BJ (cell line): ENCODE data around the gene DPT. TPM values are rescaled to one million over a fixed set of nuclear protein-coding genes. Genes with fewer than 3 reads are reported as not detected.

Experiments
- CTCF ChIA-PET: fragments of 350-600 bp; formaldehyde crosslinking; extraction: SDS; loops from one replicate; lab custom pipeline; 2021; ENCODE audit warnings: antibody characterized with exemption, inconsistent platforms; lab: Yijun Ruan, JAX
- POLR2A ChIA-PET: fragments of 300-600 bp; sonication (Branson Sonifier 250); formaldehyde crosslinking; extraction: SDS; loops from one replicate; lab custom pipeline; 2021; ENCODE audit warnings: antibody characterized with exemption; lab: Charles Lee
- DNase-seq: peaks from one replicate; pipeline ENCODE4 v3.0.0-alpha.2; 2011; ENCODE audit warnings: low read depth
- H3K27me3 ChIP-seq: 2 replicates; pipeline ENCODE4 v1.6.0; 2011; ENCODE audit warnings: low read length; ENCODE audit not compliant: control insufficient read depth, insufficient read depth
- H3K36me3 ChIP-seq: 2 replicates; pipeline ENCODE4 v1.5.1; 2011; ENCODE audit warnings: low read length; ENCODE audit not compliant: control insufficient read depth, insufficient read depth
- H3K4me3 ChIP-seq: 2 replicates; pipeline ENCODE4 v1.5.1; 2011; ENCODE audit warnings: low read depth, mild to moderate bottlenecking, control low read depth, low read length
- polyA plus RNA-seq: library from polyadenylated mRNA; depleted of rRNA; stranded (reverse); fragments of >200 nt; gene quantifications from 2 replicates; pipeline ENCODE4 v1.2.3, GENCODE V29; 2011
- TF ChIP-seq, protein P1 (sequence below): IDR thresholded peaks from 2 replicates; pipeline ENCODE4 v1.5.1; 2011; ENCODE audit warnings: low read depth, mild to moderate bottlenecking, control low read depth, inconsistent platforms, low read length, moderate library complexity; ENCODE audit not compliant: insufficient read depth

DPT gene
- polyA plus RNA-seq, 1 experiment = 0.13 TPM

DNA sequence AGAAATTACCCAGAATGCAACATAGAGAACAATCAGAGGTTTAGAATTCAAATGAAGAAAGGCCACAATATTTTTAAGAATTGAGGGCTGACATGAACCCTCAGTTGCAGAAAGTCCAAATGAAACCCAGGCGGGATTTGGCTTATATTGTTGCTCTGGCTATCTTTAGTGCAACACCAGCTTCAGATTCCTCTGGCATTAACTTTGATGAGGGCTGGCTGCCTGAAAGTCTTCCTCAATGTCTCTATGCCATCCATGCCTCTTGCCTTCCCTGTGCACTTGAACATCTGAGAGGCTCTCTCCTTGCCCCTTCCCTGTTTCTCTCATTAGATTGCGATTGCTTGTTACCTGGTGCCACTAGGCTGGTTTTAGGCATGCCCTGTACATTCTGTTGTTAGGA, 31.2 kb upstream of the DPT start:
- POLR2A ChIA-PET = no interaction called here
- CTCF ChIA-PET = no interaction called here
- no peak for DNase-seq
- TF ChIP-seq, protein P1, sequence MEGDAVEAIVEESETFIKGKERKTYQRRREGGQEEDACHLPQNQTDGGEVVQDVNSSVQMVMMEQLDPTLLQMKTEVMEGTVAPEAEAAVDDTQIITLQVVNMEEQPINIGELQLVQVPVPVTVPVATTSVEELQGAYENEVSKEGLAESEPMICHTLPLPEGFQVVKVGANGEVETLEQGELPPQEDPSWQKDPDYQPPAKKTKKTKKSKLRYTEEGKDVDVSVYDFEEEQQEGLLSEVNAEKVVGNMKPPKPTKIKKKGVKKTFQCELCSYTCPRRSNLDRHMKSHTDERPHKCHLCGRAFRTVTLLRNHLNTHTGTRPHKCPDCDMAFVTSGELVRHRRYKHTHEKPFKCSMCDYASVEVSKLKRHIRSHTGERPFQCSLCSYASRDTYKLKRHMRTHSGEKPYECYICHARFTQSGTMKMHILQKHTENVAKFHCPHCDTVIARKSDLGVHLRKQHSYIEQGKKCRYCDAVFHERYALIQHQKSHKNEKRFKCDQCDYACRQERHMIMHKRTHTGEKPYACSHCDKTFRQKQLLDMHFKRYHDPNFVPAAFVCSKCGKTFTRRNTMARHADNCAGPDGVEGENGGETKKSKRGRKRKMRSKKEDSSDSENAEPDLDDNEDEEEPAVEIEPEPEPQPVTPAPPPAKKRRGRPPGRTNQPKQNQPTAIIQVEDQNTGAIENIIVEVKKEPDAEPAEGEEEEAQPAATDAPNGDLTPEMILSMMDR = no peak
- Histone ChIP-seq H3K36me3 (no peaks in the 10 kb centered on the region), H3K27me3 (no peaks in the 10 kb centered on the region), H3K4me3 (no peak overlapping the region)

DNA sequence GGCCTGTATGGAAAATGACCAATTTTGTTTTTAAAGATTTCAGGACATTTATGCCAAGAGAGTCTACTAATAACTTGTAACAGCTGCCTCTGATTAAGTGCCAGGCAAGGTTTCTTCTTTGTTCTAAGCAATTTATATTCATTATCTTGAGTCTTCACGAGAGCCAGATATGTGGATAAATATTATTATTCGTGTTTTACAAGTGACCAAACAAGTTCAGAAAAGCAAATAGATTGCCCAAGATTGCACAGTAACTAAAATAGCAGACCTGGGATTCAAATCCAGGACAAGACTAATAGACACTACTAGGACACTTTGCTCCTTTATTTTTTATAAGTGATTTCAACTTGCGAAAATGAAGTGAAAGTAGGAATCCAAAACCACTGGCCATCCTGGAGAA, 30.1 kb upstream of the DPT start:
- no peak for DNase-seq
- ChIA-PET CTCF (no interaction called here), POLR2A (no interaction called here)
- Histone ChIP-seq H3K27me3 (no peaks in the 10 kb centered on the region), H3K36me3 (no peaks in the 10 kb centered on the region), H3K4me3 (no peak overlapping the region)
- TF ChIP-seq, protein P1 = no peak

DNA sequence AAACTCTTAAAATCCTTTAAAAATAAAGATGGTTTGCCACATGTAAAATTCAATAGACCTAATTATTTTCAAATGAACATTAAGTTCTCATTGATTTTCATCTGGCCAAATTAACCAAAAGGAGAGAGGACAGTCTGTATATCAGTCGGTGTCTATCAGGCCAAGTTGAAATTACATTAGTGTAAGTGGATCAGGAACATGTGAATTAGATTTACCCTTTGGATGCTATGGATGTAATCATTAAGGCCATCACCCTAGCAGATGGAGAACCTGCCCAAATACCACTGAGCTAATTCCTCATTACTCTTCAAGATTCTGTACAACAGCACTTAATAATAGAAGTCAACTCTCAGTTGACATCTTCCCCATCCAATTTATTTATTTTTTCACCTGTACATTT, 29.5 kb upstream of the DPT start:
- Histone ChIP-seq H3K36me3 (no peaks in the 10 kb centered on the region), H3K27me3 (no peaks in the 10 kb centered on the region), H3K4me3 (no peak overlapping the region)
- CTCF ChIA-PET = no interaction called here
- POLR2A ChIA-PET = no interaction called here
- no peak for DNase-seq
- TF ChIP-seq, protein P1 = no peak

DNA sequence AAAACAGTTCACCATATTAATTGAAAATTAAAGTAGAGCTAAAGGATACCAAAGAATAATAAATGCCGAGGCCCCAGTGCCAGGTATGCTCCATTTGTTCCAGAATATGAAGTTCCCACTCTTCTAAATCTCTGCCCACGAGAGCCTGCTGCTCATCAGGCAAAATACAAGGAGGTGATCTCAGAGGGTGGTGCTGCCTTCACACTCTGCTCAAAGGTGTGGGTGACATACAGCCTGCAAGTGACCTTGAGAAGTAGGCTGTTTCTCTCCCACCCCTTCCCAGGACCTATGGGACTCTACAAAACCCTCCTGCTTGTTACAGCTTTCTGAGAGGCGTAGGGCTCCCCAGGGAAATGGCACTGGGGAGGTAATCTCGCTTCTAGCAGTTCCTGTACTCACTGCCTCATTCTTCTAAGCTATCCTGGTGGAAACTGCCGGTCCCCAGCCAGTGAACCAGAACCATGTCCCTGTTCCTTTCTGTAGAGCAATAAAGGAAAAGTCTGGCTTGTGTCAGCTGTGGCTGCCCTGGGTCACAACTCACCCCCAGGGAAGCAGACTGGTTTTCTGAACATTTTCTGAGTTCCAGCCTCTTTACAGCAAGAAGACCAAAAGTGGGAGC, 26.9 kb upstream of the DPT start:
- Histone ChIP-seq H3K4me3 (no peak overlapping the region), H3K27me3 (no peaks in the 10 kb centered on the region), H3K36me3 (no peaks in the 10 kb centered on the region)
- ChIA-PET POLR2A (no interaction called here), CTCF (interaction anchor here (1.3 kb wide), 2 partner anchors 10 to 12 kb away, joined by 3 read pairs; no protein-coding TSS in a partner anchor)
- DNase-seq = no peak
- TF ChIP-seq, protein P1 = no peak

DNA sequence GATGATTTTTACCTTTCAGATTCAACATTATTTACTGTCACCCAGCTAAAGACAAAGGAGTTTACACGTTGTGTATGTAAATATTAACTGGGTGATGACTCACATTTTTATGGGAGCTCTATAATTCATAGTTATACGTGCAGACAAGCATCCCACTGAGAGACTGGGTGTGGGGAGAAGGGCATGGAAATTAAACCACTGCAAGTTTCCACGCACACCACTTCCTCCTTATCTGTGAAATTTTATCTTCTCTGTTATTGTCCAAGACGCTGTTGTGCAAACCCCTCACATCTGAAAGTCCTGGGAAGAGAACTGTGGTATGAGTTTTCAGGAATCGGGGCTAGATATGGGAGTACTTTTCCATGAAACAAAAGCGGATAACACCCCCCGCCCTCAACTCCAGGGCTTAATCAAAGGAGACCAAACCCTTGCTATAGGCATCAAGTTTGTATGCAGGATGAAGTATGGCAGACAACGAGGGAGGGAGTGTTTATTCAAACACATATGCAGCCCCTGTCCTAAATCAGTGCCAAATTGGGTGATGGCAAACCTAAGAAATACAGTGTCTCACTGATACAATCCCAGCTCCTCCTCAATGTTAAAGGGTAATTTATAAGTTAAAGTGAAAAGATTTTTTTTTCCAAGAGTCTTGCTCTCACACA, 23.3 kb upstream of the DPT start:
- Histone ChIP-seq H3K36me3 (no peaks in the 10 kb centered on the region), H3K27me3 (no peaks in the 10 kb centered on the region), H3K4me3 (no peak overlapping the region)
- TF ChIP-seq, protein P1 = no peak
- ChIA-PET CTCF (no interaction called here), POLR2A (no interaction called here)
- DNase-seq = no peak
